ENCODE measurements around the gene PTPN3. TPM values are rescaled to one million over a fixed set of nuclear protein-coding genes. Genes with fewer than 3 reads are reported as not detected.

PTPN3 gene
- total and polyA plus RNA-seq, 10 of the 15 experiments (the other 5 are each of a cell fraction or from before 2014, with no cell fraction given), result 0.18 to 1.3 (median 0.39) TPM

DNA sequence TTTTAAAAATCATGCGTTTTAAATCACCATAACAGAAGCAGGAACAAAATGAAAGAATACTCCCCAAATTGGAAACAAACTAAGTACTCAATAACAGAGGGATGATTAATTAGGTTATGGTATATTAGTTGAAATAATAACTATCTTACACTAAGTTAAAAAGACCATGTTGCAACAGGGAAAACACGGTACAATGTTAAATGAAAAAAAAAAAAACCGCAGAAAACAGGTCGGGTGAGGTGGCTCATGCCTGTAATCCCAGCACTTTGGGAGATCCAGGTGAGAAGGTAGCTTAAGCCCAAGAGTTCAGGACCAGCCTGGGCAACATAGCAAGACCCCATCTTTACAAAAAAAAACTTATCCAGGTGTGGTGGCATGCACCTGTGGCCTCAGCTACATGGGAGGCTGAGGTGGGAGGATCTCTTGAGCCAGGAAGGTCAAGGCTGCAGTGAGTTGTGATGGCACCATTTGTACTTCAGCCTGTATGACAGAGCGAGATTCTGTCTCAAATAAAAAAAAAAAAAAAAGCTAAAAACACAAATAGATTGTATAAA is 2.4 kb upstream of the PTPN3 start:
- Histone ChIP-seq H3K27ac (ENCODE audit: control insufficient read depth, insufficient read depth) (no peak overlapping the region), H3K4me2 (ENCODE audit: control insufficient read depth, insufficient read depth) (no peak overlapping the region), H4K20me1 (ENCODE audit: control insufficient read depth, insufficient read depth) (no peaks in the 10 kb centered on the region), H2AFZ (ENCODE audit: control insufficient read depth, low read depth, low read length) (no peak overlapping the region), H3K4me3 (no peak overlapping the region), H3K9me3 (replicated peaks; ENCODE audit: control insufficient read depth, insufficient read depth, low read length) (no peaks in the 10 kb centered on the region; the same call in 2 of the 3 replicates), H3K36me3 (ENCODE audit: control insufficient read depth in 2 of 2, insufficient read depth in 2 of 2, low read length in 1 of 2) (no peaks in the 10 kb centered on the region), H3K4me1 (ENCODE audit: control insufficient read depth, insufficient read depth, low read length) (no peaks in the 10 kb centered on the region), H3K79me2 (ENCODE audit: control insufficient read depth, insufficient read depth, low read length) (no peaks in the 10 kb centered on the region), H3K27me3 (replicated peaks in 1 of 2; ENCODE audit: control insufficient read depth in 2 of 2, insufficient read depth in 2 of 2, low read length in 1 of 2) (peaks cover 15 to 22% of the 10 kb centered on the region in 2 experiments), H3K9ac (ENCODE audit: control insufficient read depth, insufficient read depth, low read length) (no peak overlapping the region)
- POLR2A ChIA-PET, result no interaction called here
- in situ Hi-C loops (cut with MboI), result no loop called here
- intact Hi-C loops (cut with micrococcal nuclease; ENCODE audit: unreplicated experiment), result no loop called here
- DNase-seq (ENCODE audit: low read depth, low spot score), result no peak
- CTCF ChIA-PET, result interaction anchor here (1.2 to 1.9 kb wide), 3 partner anchors 21 to 53 kb away, joined by 3 to 5 read pairs (median 3); no protein-coding TSS in a partner anchor
- 56% methylated on average over 5 of the region's 5 CpGs for whole genome bisulfite sequencing (ENCODE audit: insufficient coverage, insufficient replicate concordance, low lambda C conversion rate, missing lambda C conversion rate)
- SMC1A ChIA-PET (ENCODE audit: uncharacterized antibody, unreplicated experiment), result interaction anchor here (0.8 to 1.7 kb wide), 3 partner anchors 14 to 22 kb away, joined by 4 to 7 read pairs (median 4); no protein-coding TSS in a partner anchor
- no TSS peak for BruUV-seq (replicated peaks)
- RAD21 ChIA-PET (ENCODE audit: unreplicated experiment), result no interaction called here
- no peak for ATAC-seq
- FAIRE-seq, result no peak
- TF ChIP-seq, protein P1, sequence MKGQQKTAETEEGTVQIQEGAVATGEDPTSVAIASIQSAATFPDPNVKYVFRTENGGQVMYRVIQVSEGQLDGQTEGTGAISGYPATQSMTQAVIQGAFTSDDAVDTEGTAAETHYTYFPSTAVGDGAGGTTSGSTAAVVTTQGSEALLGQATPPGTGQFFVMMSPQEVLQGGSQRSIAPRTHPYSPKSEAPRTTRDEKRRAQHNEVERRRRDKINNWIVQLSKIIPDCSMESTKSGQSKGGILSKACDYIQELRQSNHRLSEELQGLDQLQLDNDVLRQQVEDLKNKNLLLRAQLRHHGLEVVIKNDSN (IDR thresholded peaks at IDR 0.05; ENCODE audit: borderline replicate concordance, extremely low read length, insufficient read depth, low read depth, low read length), result no peak
- TF ChIP-seq NR2C1 (IDR thresholded peaks at IDR 0.05) (no peak), NFXL1 (IDR thresholded peaks at IDR 0.05; ENCODE audit: borderline replicate concordance) (no peak), STAT3 (IDR thresholded peaks at IDR 0.05; ENCODE audit: low read depth, low read length) (no peak), MTA3 (IDR thresholded peaks at IDR 0.05; ENCODE audit: borderline replicate concordance, low read length) (no peak), CBX5 (IDR thresholded peaks at IDR 0.05; ENCODE audit: low read depth) (no peak), MEF2B (IDR thresholded peaks at IDR 0.05; ENCODE audit: partially characterized antibody, poor library complexity, severe bottlenecking) (no peak)
- TF ChIP-seq, protein P2, sequence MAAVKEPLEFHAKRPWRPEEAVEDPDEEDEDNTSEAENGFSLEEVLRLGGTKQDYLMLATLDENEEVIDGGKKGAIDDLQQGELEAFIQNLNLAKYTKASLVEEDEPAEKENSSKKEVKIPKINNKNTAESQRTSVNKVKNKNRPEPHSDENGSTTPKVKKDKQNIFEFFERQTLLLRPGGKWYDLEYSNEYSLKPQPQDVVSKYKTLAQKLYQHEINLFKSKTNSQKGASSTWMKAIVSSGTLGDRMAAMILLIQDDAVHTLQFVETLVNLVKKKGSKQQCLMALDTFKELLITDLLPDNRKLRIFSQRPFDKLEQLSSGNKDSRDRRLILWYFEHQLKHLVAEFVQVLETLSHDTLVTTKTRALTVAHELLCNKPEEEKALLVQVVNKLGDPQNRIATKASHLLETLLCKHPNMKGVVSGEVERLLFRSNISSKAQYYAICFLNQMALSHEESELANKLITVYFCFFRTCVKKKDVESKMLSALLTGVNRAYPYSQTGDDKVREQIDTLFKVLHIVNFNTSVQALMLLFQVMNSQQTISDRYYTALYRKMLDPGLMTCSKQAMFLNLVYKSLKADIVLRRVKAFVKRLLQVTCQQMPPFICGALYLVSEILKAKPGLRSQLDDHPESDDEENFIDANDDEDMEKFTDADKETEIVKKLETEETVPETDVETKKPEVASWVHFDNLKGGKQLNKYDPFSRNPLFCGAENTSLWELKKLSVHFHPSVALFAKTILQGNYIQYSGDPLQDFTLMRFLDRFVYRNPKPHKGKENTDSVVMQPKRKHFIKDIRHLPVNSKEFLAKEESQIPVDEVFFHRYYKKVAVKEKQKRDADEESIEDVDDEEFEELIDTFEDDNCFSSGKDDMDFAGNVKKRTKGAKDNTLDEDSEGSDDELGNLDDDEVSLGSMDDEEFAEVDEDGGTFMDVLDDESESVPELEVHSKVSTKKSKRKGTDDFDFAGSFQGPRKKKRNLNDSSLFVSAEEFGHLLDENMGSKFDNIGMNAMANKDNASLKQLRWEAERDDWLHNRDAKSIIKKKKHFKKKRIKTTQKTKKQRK (IDR thresholded peaks at IDR 0.05; ENCODE audit: low read depth, low read length), result no peak
- TF ChIP-seq, protein P3, sequence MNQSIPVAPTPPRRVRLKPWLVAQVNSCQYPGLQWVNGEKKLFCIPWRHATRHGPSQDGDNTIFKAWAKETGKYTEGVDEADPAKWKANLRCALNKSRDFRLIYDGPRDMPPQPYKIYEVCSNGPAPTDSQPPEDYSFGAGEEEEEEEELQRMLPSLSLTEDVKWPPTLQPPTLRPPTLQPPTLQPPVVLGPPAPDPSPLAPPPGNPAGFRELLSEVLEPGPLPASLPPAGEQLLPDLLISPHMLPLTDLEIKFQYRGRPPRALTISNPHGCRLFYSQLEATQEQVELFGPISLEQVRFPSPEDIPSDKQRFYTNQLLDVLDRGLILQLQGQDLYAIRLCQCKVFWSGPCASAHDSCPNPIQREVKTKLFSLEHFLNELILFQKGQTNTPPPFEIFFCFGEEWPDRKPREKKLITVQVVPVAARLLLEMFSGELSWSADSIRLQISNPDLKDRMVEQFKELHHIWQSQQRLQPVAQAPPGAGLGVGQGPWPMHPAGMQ (IDR thresholded peaks at IDR 0.05; ENCODE audit: borderline replicate concordance), result no peak
- TF ChIP-seq, protein P4, sequence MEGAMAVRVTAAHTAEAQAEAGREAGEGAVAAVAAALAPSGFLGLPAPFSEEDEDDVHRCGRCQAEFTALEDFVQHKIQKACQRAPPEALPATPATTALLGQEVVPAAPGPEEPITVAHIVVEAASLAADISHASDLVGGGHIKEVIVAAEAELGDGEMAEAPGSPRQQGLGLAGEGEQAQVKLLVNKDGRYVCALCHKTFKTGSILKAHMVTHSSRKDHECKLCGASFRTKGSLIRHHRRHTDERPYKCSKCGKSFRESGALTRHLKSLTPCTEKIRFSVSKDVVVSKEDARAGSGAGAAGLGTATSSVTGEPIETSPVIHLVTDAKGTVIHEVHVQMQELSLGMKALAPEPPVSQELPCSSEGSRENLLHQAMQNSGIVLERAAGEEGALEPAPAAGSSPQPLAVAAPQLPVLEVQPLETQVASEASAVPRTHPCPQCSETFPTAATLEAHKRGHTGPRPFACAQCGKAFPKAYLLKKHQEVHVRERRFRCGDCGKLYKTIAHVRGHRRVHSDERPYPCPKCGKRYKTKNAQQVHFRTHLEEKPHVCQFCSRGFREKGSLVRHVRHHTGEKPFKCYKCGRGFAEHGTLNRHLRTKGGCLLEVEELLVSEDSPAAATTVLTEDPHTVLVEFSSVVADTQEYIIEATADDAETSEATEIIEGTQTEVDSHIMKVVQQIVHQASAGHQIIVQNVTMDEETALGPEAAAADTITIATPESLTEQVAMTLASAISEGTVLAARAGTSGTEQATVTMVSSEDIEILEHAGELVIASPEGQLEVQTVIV (IDR thresholded peaks at IDR 0.05; ENCODE audit: borderline replicate concordance, partially characterized antibody), result no peak

Data from GM12878 (cell line).